ENCODE results near the gene PLAAT2. TPM values are rescaled to one million over a fixed set of nuclear protein-coding genes. Genes with fewer than 3 reads are reported as not detected.

Gene PLAAT2
- total and polyA plus RNA-seq, 10 of the 15 experiments (the other 5 are each of a cell fraction or from before 2014, with no cell fraction given): 4.6 to 25.9 (median 8.6) TPM

DNA sequence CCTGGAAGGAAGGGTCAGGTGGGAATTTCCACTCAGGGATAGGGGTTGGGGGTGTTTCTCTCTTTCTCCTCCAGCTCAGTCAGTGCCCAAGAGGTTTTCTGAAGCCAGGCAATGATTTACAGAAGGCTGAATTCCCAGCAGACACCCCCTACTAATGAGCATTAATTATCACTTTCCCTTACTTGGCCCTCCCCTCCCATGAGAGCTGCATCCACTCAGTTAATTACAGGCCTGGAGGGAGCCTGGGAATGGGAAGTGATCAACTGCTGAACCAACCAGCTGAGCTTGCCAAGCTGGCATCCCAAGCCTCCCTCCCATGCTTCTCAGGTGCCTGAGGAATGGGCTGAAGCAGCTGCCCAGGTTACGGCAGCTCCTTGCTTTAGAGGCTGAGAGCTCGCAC is 56.3 kb downstream of the PLAAT2 start:
- ChIA-PET POLR2A (interaction anchor here (0.7 to 1.3 kb wide), 2 partner anchors 30 to 440 kb away, joined by 3 read pairs; partner anchors contain the start of gene PLAAT4), SMC1A (ENCODE audit: uncharacterized antibody, unreplicated experiment) (interaction anchor here (1.3 kb wide), 1 partner anchor 132 kb away, joined by 3 read pairs; no protein-coding TSS in a partner anchor), RAD21 (ENCODE audit: unreplicated experiment) (no interaction called here), CTCF (interaction anchor here (0.6 to 1.4 kb wide), 3 partner anchors 26 to 71 kb away, joined by 3 to 7 read pairs (median 3); no protein-coding TSS in a partner anchor)
- TF ChIP-seq ZNF24 (IDR thresholded peaks at IDR 0.05): no peak
- TF ChIP-seq MYB (IDR thresholded peaks at IDR 0.05; ENCODE audit: borderline replicate concordance, low read depth, low read length): no peak
- no peak for TF ChIP-seq TCF7 (IDR thresholded peaks at IDR 0.05; ENCODE audit: borderline replicate concordance)
- no peak for TF ChIP-seq NFYA (IDR thresholded peaks at IDR 0.05; ENCODE audit: borderline replicate concordance, low read depth, low read length)
- TF ChIP-seq SREBF1 (IDR thresholded peaks at IDR 0.05; ENCODE audit: low read length): no peak
- no peak for TF ChIP-seq NR2C1 (IDR thresholded peaks at IDR 0.05)
- no peak for TF ChIP-seq CBX3 (IDR thresholded peaks at IDR 0.05; ENCODE audit: borderline replicate concordance, low read depth)
- TF ChIP-seq STAT3 (IDR thresholded peaks at IDR 0.05; ENCODE audit: low read depth, low read length): no peak
- no peak for TF ChIP-seq ZBED1 (IDR thresholded peaks at IDR 0.05; ENCODE audit: borderline replicate concordance)
- TF ChIP-seq CHD4 (IDR thresholded peaks at IDR 0.05): no peak
- no peak for DNase-seq (ENCODE audit: low read depth, low spot score)
- Histone ChIP-seq H3K4me1 (ENCODE audit: control insufficient read depth, insufficient read depth, low read length) (peaks cover 5% of the 10 kb centered on the region; the same call in 1 of the 2 replicates), H3K79me2 (ENCODE audit: control insufficient read depth, insufficient read depth, low read length) (no peaks in the 10 kb centered on the region), H3K9ac (ENCODE audit: control insufficient read depth, insufficient read depth, low read length) (no peak overlapping the region), H3K27ac (ENCODE audit: control insufficient read depth, insufficient read depth) (no peak overlapping the region), H3K4me3 (no peak overlapping the region), H2AFZ (ENCODE audit: control insufficient read depth, low read depth, low read length) (no peak overlapping the region), H3K4me2 (ENCODE audit: control insufficient read depth, insufficient read depth) (no peak overlapping the region), H3K9me3 (replicated peaks; ENCODE audit: control insufficient read depth, insufficient read depth, low read length) (no peaks in the 10 kb centered on the region), H3K27me3 (replicated peaks in 1 of 2; ENCODE audit: control insufficient read depth in 2 of 2, insufficient read depth in 2 of 2, low read length in 1 of 2) (no peaks in the 10 kb centered on the region; a peak in 1 of 4 replicates), H4K20me1 (ENCODE audit: control insufficient read depth, insufficient read depth) (no peaks in the 10 kb centered on the region), H3K36me3 (ENCODE audit: control insufficient read depth in 2 of 2, insufficient read depth in 2 of 2, low read length in 1 of 2) (no peaks in the 10 kb centered on the region)
- in situ Hi-C loops (cut with MboI) (no loop called here), intact Hi-C loops (cut with micrococcal nuclease; ENCODE audit: unreplicated experiment) (no loop called here)
- no peak for ATAC-seq
- FAIRE-seq: no peak
- no TSS peak for BruUV-seq (replicated peaks)
- 69% methylated on average over 2 of the region's 2 CpGs for WGBS (ENCODE audit: insufficient coverage, insufficient replicate concordance, low lambda C conversion rate, missing lambda C conversion rate)

Measured in GM12878 (cell line).